Muscle of leg (tissue), 11 donors: Measurements from ENCODE around the gene MBNL2. TPM values are rescaled to one million over a fixed set of nuclear protein-coding genes. Genes with fewer than 3 reads are reported as not detected.

Source experiments
- DNase-seq: peaks from one replicate; pipeline ENCODE4 v3.0.0; 2013
- H3K27ac ChIP-seq: one replicate; pipeline ENCODE4 v1.5.1; 2013; ENCODE audit warnings: mild to moderate bottlenecking, low read length, control low read depth
- H3K27me3 ChIP-seq: one replicate; pipeline ENCODE4 v1.6.1; 2013; ENCODE audit warnings: low read length; ENCODE audit not compliant: control insufficient read depth, insufficient read depth
- H3K36me3 ChIP-seq: one replicate; pipeline ENCODE4 v1.6.1; 2013; ENCODE audit warnings: low read length; ENCODE audit not compliant: control insufficient read depth, insufficient read depth
- H3K4me1 ChIP-seq: one replicate; pipeline ENCODE4 v1.6.1; 2013; ENCODE audit warnings: low read length; ENCODE audit not compliant: control insufficient read depth, insufficient read depth
- H3K4me3 ChIP-seq: one replicate; pipeline ENCODE4 v1.5.1; 2013; ENCODE audit warnings: low read length, control low read depth
- H3K9me3 ChIP-seq: replicated peaks from 2 replicates; pipeline ENCODE4 v1.6.1; 2013; ENCODE audit warnings: low read depth, low read length; ENCODE audit not compliant: control insufficient read depth
- WGBS: methylation state at CpG from one replicate; pipeline ENCODE4 v1.1.5; 2013; ENCODE audit warnings: missing lambda C conversion rate; ENCODE audit not compliant: insufficient coverage; 5-methylcytosine and 5-hydroxymethylcytosine counted together
- polyA plus RNA-seq, 8 donors: library from polyadenylated mRNA; unstranded; fragments of 120-200 nt; gene quantifications; one replicate each; pipeline versions ENCODE4 v1.2.1 to v1.2.3, GENCODE V29; 2013; ENCODE audit warnings: inconsistent platforms in 1 of 8, low replicate concordance in 1 of 8; ENCODE audit not compliant: insufficient read length in 8 of 8, insufficient read depth in 1 of 8
- total RNA-seq: library from RNA; stranded (reverse); fragments of 120-200 nt; gene quantifications from one replicate; pipeline ENCODE4 v1.2.4, GENCODE V29; 2013

The MBNL2 gene
- total and polyA plus RNA-seq, 9 donors = 20.1 to 37.0 (median 26.8) TPM

GRCh38 chr13:97221466-97221865 lies 667 bp upstream of the MBNL2 start:
- Histone ChIP-seq H3K27me3 (no peaks in the 10 kb centered on the region), H3K9me3 (no peaks in the 10 kb centered on the region), H3K4me1 (peaks cover 16% of the 10 kb centered on the region), H3K27ac (peak overlapping the region; percentile 91), H3K4me3 (peak overlapping the region; percentile 71), H3K36me3 (no peaks in the 10 kb centered on the region)
- no peak for DNase-seq
- no CpG with 5 or more reads among the region's 6 CpGs for WGBS

GRCh38 chr13:97223037-97223710 lies 1.0 kb downstream of the MBNL2 start:
- Histone ChIP-seq H3K9me3 (no peaks in the 10 kb centered on the region), H3K27me3 (no peaks in the 10 kb centered on the region), H3K4me1 (peaks cover 19% of the 10 kb centered on the region), H3K36me3 (no peaks in the 10 kb centered on the region), H3K27ac (peak overlapping the region; percentile 91), H3K4me3 (peak overlapping the region; percentile 71)
- no CpG with 5 or more reads among the region's 6 CpGs for WGBS
- DNase-seq = peak; percentile 64

DNA sequence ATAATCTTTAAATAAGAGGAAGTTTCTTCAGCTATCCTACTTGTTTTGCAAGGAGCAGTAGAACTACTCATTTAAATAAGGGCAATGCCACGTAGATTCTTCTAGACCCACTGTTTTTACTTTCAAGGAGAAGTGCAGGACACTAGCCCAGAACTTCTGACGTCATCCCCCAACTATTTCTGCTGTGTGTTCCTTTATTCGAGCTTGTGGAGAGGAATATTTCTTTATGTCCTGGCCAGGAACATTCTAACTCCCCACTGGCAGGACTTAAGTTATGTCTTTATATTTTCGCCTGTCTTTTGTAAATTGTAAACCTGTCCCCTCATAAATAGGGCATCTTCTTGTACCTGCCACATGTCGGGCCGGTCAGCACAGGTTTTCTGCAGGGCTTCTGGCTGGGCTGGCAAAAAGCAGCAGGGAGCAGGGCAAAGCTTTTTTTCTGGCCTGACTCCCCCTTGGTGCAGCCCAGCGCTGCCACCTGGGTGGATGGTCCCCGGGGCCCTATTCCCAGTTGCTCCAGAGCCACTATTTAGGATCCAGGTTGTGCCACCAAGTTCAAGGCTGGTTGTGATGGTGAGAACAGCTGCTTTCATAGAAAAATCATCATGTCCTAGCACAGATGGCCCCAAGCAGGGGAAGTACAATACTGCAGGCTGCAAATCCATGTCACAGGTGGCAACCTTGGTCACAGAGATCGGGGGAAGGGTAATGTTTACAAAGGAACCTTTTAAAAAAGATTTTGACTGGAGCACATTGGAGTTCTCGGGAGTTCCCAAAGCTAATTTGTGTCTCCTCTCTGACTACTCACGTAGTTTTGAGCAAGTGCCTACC lies 1.8 kb downstream of the MBNL2 start:
- peak; percentile 97 for DNase-seq
- H3K4me3 ChIP-seq = peak overlapping the region; percentile 71
- H3K36me3 ChIP-seq = no peaks in the 10 kb centered on the region
- 0% methylated on average over 3 of the region's 11 CpGs for WGBS
- peaks cover 19% of the 10 kb centered on the region for H3K4me1 ChIP-seq
- H3K9me3 ChIP-seq = no peaks in the 10 kb centered on the region
- no peaks in the 10 kb centered on the region for H3K27me3 ChIP-seq
- H3K27ac ChIP-seq = peak overlapping the region; percentile 91

- Histone ChIP-seq H3K4me1 (peaks cover 20% of the 10 kb centered on the region), H3K27me3 (no peaks in the 10 kb centered on the region), H3K4me3 (peak overlapping the region; percentile 71), H3K27ac (peak overlapping the region; percentile 91), H3K36me3 (no peaks in the 10 kb centered on the region), H3K9me3 (no peaks in the 10 kb centered on the region)
- DNase-seq = peak; percentile 82
- WGBS = no CpG with 5 or more reads among the region's 5 CpGs
Measured at GRCh38 chr13:97224544-97225300, 2.6 kb downstream of the MBNL2 start.

DNA sequence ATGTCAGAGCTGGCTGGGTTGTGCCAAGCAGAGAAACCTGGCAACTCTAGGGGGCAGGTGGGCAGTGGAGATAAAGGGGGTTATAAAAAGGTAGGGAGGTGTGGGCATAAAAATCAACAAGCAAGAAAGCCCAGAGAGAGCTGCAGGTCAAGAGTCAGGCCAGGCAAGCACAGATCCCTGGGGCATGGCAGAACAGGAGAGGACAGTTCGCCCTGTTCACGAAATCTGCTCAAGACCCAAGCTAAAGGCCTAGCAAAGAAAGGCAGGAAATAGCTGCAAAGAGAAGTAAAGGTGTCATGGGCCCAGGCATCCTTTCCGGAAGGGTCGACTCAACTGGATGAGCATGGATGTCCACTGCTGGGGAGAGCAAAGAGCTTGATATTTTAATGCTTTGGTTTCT lies 3.4 kb downstream of the MBNL2 start:
- peak overlapping the region; percentile 4 for H3K4me3 ChIP-seq
- no peaks in the 10 kb centered on the region for H3K9me3 ChIP-seq
- no peak for DNase-seq
- H3K4me1 ChIP-seq = peaks cover 20% of the 10 kb centered on the region
- peak overlapping the region; percentile 91 for H3K27ac ChIP-seq
- no peaks in the 10 kb centered on the region for H3K36me3 ChIP-seq
- WGBS = 38% methylated on average over 4 of the region's 4 CpGs
- H3K27me3 ChIP-seq = no peaks in the 10 kb centered on the region

DNA sequence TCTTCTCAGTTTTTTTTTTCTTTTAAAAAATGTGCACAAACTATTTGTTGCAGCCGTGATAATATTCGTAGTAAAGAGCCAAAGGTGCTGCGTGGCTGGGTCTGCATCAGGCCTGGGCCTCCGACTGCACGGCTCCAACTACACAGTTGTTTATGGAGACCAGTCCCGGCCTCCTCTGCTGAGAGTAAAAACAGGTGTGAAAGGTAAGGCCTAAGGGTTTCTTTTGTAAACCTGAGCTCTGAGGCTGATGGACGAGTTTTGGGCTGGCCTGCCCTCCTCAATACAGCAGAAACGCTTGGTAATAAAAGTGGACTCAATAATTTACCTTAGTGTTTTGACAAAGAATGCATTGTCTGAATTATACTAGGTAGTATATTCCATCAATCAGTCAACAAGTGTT lies 3.9 kb downstream of the MBNL2 start:
- peak overlapping the region; percentile 21 for H3K27ac ChIP-seq
- peaks cover under 1% of the 10 kb centered on the region for H3K36me3 ChIP-seq
- no peaks in the 10 kb centered on the region for H3K27me3 ChIP-seq
- WGBS = 25% methylated on average over 6 of the region's 8 CpGs
- no peak for DNase-seq
- H3K4me1 ChIP-seq = peaks cover 21% of the 10 kb centered on the region
- no peaks in the 10 kb centered on the region for H3K9me3 ChIP-seq
- H3K4me3 ChIP-seq = no peak overlapping the region

DNA sequence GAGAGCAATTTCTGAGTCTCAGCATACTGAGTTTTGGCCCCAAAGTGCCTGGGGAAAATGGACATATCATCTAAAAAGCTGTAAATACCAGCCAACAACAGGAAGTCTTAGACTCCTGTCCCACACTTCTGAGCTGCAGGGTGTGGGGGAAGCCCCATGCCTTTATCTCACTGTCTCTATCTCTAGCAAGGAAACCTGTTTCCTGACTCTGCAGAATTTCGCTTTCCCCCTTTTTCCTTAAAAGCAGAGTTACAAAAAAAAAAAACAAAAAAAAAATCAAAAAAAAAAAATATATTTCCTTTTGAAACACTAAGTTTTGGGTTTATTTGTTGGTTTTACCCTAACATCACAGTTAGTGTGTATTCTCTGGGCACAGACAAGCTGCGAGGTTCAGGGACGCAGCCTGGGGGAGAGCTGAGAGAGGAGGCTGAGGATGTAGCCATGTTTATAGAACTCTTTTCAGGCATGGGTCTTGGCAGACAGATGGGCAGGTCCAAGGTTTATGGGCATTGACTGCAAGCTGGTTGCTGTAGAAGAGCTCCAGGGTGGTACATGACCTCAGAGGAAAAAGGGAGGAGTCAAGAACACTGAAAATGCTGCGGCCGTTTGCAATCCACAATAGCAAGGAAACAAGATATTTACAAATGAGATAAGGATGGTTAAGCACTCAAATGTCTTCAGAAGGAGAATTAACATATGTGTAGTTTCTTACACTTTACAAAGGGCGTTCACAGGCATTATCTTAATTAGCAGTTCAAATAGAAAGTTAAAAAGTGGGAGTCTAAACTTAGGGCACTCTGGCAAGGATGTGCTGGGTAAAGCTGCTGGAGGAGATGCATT lies 4.9 kb downstream of the MBNL2 start:
- 100% methylated on average over 1 of the region's 6 CpGs for WGBS
- no peak for DNase-seq
- Histone ChIP-seq H3K9me3 (no peaks in the 10 kb centered on the region), H3K27ac (peak overlapping the region; percentile 45), H3K4me1 (peaks cover 21% of the 10 kb centered on the region), H3K4me3 (no peak overlapping the region), H3K36me3 (peaks cover 7% of the 10 kb centered on the region), H3K27me3 (no peaks in the 10 kb centered on the region)

GRCh38 chr13:97228850-97229521 lies 6.9 kb downstream of the MBNL2 start:
- Histone ChIP-seq H3K27ac (no peak overlapping the region), H3K36me3 (peaks cover 7% of the 10 kb centered on the region), H3K4me3 (no peak overlapping the region), H3K27me3 (no peaks in the 10 kb centered on the region), H3K4me1 (peaks cover 20% of the 10 kb centered on the region), H3K9me3 (no peaks in the 10 kb centered on the region)
- DNase-seq = no peak
- whole genome bisulfite sequencing = no CpG with 5 or more reads among the region's 3 CpGs

DNA sequence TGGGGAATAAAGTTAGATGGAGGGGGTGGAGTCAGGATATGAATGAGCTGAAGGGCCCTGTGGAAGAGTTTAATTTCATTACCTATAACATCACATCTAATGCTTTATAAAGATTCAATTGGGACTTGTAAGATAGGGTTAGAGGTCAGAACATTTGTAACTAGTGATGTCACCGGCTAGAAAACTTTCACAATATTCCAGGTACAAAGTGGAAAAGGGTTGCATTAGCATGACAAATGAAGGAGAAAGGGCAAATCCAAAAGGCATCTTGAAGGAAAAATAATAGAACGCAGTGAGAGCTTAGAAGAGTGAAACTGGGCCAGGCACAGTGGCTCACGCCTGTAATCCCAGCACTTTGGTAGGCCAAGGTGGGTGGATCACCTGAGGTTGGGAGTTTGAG lies 7.6 kb downstream of the MBNL2 start:
- Histone ChIP-seq H3K27me3 (no peaks in the 10 kb centered on the region), H3K36me3 (peaks cover 7% of the 10 kb centered on the region), H3K4me1 (peaks cover 18% of the 10 kb centered on the region), H3K27ac (no peak overlapping the region), H3K4me3 (no peak overlapping the region), H3K9me3 (no peaks in the 10 kb centered on the region)
- 95% methylated on average over 2 of the region's 3 CpGs for WGBS
- DNase-seq = no peak
